HEK293T (cell line): Measurements from ENCODE around the gene MRPL12.

Source experiments
- ARNT ChIP-seq: fragments of 450-650 bp; IDR thresholded peaks from 2 replicates; pipeline ENCODE4 v1.6.1; 2017; ENCODE audit warnings: mild to moderate bottlenecking
- BHLHE40 ChIP-seq: fragments of 450-650 bp; IDR thresholded peaks from 2 replicates; pipeline ENCODE4 v1.6.1; 2016; ENCODE audit warnings: mild to moderate bottlenecking, moderate library complexity, borderline replicate concordance
- FOXK2 ChIP-seq: fragments of 450-650 bp; IDR thresholded peaks from 2 replicates; pipeline ENCODE4 v1.6.1; 2016; ENCODE audit warnings: mild to moderate bottlenecking
- FOXM1 ChIP-seq: fragments of 450-650 bp; IDR thresholded peaks from 2 replicates; pipeline ENCODE4 v1.6.1; 2017; ENCODE audit warnings: mild to moderate bottlenecking, borderline replicate concordance
- HDGF ChIP-seq: fragments of 450-650 bp; IDR thresholded peaks from 2 replicates; pipeline ENCODE4 v1.6.1; 2017; ENCODE audit warnings: antibody characterized with exemption, borderline replicate concordance
- L3MBTL2 ChIP-seq: fragments of 450-650 bp; conservative IDR thresholded peaks from 2 replicates; pipeline ENCODE4 v1.6.1; 2016; ENCODE audit warnings: mild to moderate bottlenecking
- NFRKB ChIP-seq: fragments of 450-650 bp; IDR thresholded peaks from 2 replicates; pipeline ENCODE4 v1.6.1; 2016; ENCODE audit warnings: mild to moderate bottlenecking, moderate library complexity
- SUZ12 ChIP-seq: fragments of 450-650 bp; IDR thresholded peaks from 2 replicates; pipeline ENCODE4 v1.6.1; 2016; ENCODE audit warnings: mild to moderate bottlenecking
- TARDBP ChIP-seq: fragments of 450-650 bp; IDR thresholded peaks from 2 replicates; pipeline ENCODE4 v1.6.1; 2016
- ZNF384 ChIP-seq: fragments of 450-650 bp; IDR thresholded peaks from 2 replicates; pipeline ENCODE4 v1.6.1; 2016
- TF ChIP-seq, protein P1 (sequence below): fragments of 450-650 bp; IDR thresholded peaks from 2 replicates; pipeline ENCODE4 v1.6.1; 2016

DNA sequence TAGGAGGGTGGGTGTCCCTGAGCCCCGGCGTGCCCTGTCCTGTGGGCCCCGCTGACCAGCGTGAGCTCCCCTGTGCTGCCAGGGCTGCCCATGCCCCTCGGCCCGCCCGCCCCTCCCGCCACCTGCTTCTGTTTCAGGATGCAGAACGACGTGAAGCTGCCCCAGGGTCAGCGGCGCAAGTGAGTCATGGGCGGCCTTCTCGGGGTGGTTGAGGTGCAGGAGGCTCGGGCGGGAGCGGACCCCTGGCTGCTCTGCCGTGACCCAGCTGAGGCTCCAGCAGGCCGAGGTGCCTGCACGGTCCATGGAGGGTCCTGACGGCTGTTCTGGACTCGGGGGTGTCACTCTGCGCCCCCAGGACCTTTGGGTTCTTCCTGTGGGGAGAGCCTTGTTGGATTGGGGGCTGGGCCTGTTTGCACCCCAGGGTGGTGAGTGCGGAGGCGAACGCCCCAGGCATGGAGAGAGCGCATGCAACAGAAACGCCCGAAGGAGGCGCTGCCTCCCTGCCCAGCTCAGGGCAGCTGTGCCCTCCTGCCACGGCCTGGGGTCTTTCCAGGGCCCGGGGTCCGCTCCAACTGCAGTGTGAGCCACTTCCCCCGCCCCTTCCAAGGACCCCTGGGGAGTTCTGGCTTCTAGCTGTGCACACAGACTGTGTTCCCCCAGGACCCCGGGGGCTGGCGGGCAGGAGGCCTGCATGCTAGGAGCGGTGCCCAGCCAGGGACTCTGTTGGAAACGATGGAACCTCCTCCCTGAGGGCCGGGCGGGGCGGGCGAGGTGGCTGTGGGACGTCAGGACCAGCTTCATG is 12.9 kb downstream of the MRPL12 start:
- TF ChIP-seq FOXM1 (no peak), TARDBP (no peak), NFRKB (no peak), SUZ12 (no peak), BHLHE40 (no peak), ARNT (no peak), ZNF384 (no peak), L3MBTL2 (no peak), FOXK2 (no peak), HDGF (no peak)
- TF ChIP-seq, protein P1, sequence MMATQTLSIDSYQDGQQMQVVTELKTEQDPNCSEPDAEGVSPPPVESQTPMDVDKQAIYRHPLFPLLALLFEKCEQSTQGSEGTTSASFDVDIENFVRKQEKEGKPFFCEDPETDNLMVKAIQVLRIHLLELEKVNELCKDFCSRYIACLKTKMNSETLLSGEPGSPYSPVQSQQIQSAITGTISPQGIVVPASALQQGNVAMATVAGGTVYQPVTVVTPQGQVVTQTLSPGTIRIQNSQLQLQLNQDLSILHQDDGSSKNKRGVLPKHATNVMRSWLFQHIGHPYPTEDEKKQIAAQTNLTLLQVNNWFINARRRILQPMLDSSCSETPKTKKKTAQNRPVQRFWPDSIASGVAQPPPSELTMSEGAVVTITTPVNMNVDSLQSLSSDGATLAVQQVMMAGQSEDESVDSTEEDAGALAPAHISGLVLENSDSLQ = no peak
